Measurements from ENCODE around the gene WWC2. TPM values are rescaled to one million over a fixed set of nuclear protein-coding genes. Genes with fewer than 3 reads are reported as not detected.

The WWC2 gene
- total RNA-seq, 4 donors from 2014 or later, result 26.9 to 45.9 (median 41.4) TPM

DNA sequence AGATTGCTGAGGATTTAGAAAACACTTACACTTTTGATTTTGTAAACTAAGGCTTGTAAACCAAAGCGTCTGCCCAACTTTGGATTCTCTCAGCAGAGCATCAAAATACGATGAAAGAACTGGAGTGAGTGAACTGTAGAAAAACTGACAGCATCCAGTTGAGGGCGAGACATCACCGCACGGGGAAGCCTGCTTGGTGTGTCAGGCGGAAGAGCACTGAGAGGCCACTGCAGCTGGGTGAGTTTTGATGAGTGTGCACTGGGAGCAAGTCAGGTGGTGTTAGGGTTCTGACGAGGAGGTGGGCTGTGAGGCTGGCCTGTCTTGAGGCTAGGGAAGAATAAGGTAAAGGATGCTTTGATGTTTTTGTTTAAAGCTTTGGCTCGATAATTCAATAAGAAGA is 270.0 kb downstream of the WWC2 start:
- intact Hi-C loops (cut with DNase I; ENCODE audit: low total_unique reads), result no loop called here
- TF ChIP-seq, protein P1, sequence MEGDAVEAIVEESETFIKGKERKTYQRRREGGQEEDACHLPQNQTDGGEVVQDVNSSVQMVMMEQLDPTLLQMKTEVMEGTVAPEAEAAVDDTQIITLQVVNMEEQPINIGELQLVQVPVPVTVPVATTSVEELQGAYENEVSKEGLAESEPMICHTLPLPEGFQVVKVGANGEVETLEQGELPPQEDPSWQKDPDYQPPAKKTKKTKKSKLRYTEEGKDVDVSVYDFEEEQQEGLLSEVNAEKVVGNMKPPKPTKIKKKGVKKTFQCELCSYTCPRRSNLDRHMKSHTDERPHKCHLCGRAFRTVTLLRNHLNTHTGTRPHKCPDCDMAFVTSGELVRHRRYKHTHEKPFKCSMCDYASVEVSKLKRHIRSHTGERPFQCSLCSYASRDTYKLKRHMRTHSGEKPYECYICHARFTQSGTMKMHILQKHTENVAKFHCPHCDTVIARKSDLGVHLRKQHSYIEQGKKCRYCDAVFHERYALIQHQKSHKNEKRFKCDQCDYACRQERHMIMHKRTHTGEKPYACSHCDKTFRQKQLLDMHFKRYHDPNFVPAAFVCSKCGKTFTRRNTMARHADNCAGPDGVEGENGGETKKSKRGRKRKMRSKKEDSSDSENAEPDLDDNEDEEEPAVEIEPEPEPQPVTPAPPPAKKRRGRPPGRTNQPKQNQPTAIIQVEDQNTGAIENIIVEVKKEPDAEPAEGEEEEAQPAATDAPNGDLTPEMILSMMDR (IDR thresholded peaks at IDR 0.05), result no peak
- TF ChIP-seq POLR2A (IDR thresholded peaks at IDR 0.05), result no peak
- DNase-seq, result no peak
- Histone ChIP-seq H3K27me3 (no peaks in the 10 kb centered on the region), H3K27ac (no peak overlapping the region), H3K36me3 (no peaks in the 10 kb centered on the region), H3K4me1 (no peaks in the 10 kb centered on the region), H3K4me3 (no peak overlapping the region), H3K9me3 (no peaks in the 10 kb centered on the region)

Other genes with a start within 250 kb of the WWC2 start
- 100 to 1,000 TPM in 1 of 4 donors, 10 to 100 TPM in 3; 49.7 to 131 (median 73.4) TPM for gene DCTD, start 181.9 kb upstream of the WWC2 start, total RNA-seq
- gene CLDN22, start 221.0 kb downstream of the WWC2 start, total RNA-seq, result 1 to 10 TPM in 2 of 4 donors, not detected in 2; 1.0 to 3.5 TPM
- gene CLDN24, start 223.2 kb downstream of the WWC2 start, total RNA-seq, result not detected

Measured in uterus (tissue), 4 donors.